Measurements from ENCODE around the gene PHF2.

Gene PHF2

DNA sequence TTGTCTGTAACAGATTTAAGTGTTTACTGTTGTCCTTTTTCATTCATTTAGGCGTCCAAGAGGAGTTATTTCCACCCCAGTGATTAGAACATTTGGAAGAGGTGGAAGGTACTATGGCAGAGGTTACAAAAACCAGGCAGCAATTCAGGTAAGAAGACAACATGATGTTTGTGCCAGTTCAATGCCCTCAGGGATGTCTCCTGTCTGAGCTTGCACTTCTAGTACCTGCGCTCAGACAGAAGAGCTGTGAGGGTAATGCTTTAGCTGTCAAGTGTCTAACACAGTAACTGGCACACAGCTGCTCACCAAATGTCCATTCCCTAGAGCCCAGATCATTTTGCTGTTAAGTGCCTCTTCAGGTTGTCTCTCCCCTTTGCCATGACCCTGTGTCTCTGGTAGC, 14.2 kb upstream of the PHF2 start:
- Histone ChIP-seq H3K4me1 (peaks cover 5 to 11% (median 10%) of the 10 kb centered on the region in 10 experiments), H3K27me3 (no peaks in the 10 kb centered on the region), H3K9me3 (replicated peaks in 1 of 11) (no peaks in the 10 kb centered on the region), H3K36me3 (peaks cover 74 to 85% (median 78%) of the 10 kb centered on the region in 11 experiments), H3K9ac (no peak overlapping the region), H3K27ac (no peak overlapping the region), H4K20me1 (peaks cover 0 to 25% (median 4%) of the 10 kb centered on the region in 11 experiments; a peak in 5 of 22 replicates), H3K4me3 (no peak overlapping the region), H3K4me2 (no peak overlapping the region)
- TF ChIP-seq Cebpa-rat (IDR thresholded peaks at IDR 0.05): no peak

DNA sequence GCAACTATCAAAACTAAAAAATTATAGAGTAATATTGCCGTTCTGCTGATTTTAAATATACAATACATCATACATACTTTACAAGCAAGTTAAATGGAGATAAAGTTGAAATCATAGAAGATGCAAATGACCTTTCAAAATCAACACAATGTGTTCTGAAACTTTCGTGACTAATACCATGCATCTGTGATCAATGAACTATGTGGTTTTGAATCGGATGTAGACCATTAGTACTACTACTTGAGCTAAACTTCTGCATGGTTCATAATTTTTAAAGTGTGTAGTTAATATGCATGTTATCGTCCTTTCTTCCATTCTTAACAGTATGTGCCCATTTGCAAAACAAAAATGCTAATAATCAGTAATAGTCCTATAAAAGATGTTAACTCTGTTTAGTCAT, 11.3 kb upstream of the PHF2 start:
- no peaks in the 10 kb centered on the region for H3K27me3 ChIP-seq
- H3K4me1 ChIP-seq: peaks cover 19 to 37% (median 29%) of the 10 kb centered on the region in 10 experiments
- H3K36me3 ChIP-seq: peaks cover 45 to 55% (median 49%) of the 10 kb centered on the region in 11 experiments
- no peak overlapping the region for H3K4me3 ChIP-seq
- H3K9ac ChIP-seq: no peak overlapping the region
- peaks cover 0 to 13% (median 0%) of the 10 kb centered on the region in 11 experiments; a peak in 3 of 22 replicates for H4K20me1 ChIP-seq
- no peak for TF ChIP-seq Cebpa-rat (IDR thresholded peaks at IDR 0.05)
- H3K4me2 ChIP-seq: no peak overlapping the region
- peaks cover 0 to 4% (median 0%) of the 10 kb centered on the region in 11 experiments; a peak in 4 of 22 replicates for H3K9me3 ChIP-seq (replicated peaks in 1 of 11)
- no peak overlapping the region for H3K27ac ChIP-seq

DNA sequence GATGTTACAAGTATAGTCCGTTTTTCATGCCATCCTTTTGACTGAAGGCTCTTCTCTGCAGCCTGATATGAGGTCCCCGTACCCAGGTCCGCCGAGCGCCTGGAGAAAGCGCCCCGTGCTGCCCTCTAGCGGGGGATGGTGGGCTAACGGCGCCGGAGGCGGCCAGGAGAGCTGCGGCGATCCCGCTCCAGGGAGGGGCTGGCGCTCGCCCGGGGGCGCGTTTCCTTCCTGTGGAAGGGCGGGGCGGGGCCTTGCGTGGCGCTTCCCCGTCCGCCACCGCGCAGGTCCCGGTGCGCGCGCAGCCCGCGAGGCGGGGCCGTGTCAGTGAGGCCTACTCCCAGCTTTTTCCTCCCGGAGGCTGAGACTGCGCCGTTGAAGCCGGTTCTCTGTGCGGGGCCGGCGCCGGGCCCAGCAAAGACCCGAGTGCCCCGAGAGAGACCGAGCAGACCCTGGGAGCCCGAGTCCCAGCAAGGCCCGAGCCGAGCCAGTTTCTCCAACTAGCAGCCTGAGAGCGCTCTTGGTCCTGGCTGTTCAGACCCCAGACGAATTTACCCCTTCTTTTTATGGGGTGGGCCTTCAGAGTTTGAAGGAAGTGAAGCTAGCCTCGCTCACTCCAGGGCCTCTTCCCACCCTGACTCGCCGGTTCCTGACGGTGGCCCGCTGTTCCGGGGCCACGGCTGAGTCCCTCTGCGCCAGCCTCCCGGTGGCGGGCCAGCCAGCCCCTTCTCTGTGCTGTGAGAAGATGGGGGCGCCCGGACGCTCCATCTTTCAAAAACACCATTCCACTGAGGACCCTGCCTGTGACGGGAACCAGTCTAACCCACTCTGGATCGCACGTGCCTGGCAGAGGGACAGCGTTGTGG, 9.7 kb upstream of the PHF2 start:
- H3K9me3 ChIP-seq (replicated peaks in 1 of 11): peaks cover 11 to 20% (median 15%) of the 10 kb centered on the region in 11 experiments
- H3K27ac ChIP-seq: peak overlapping the region; percentile 91 to 98 (median 96)
- no peak for TF ChIP-seq Cebpa-rat (IDR thresholded peaks at IDR 0.05)
- peak overlapping the region; percentile 52 to 73 (median 62) for H3K4me3 ChIP-seq
- peaks cover 19 to 39% (median 29%) of the 10 kb centered on the region in 10 experiments for H3K4me1 ChIP-seq
- peaks cover 0 to 13% (median 0%) of the 10 kb centered on the region in 11 experiments; a peak in 2 of 22 replicates for H4K20me1 ChIP-seq
- H3K9ac ChIP-seq: peak overlapping the region; percentile 89 to 97 (median 94)
- peak overlapping the region; percentile 86 to 98 (median 94) for H3K4me2 ChIP-seq
- no peaks in the 10 kb centered on the region for H3K27me3 ChIP-seq
- H3K36me3 ChIP-seq: peaks cover 30 to 45% (median 33%) of the 10 kb centered on the region in 11 experiments

DNA sequence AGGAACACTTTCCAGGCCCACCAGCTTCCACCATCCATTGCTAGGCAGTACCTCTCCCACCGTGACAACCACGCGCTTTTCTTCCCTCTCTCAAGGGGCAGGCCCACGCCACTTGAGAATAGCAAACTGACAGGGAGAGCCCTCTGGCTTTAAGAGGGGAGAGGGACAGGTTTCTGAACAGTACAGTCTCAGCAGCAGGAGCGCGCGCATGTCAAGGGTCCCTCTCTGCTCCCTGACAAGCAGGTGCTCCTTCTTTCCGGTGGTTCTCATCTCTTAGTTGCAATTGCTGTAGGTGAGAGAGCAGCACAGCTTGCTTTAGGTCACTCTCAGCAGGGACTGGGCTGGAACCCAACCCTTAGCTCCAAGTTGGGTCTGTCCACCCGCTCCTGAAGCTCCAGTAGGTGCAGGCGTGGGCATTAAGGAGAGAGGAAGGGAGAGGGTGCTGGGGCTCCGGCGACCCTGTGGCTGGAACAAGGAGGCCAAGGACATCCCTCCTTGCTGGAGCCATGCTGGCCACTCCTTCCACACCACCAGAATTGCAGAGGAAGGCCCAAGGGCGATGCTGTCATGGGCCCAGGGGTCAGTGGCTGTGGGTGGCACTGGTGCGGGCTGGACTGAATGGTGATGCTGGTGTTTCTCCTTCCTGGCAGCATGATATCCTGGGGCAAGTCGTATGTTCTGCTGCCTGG, 9.0 kb upstream of the PHF2 start:
- Histone ChIP-seq H3K4me2 (peak overlapping the region; percentile 86 to 98 (median 94)), H3K36me3 (peaks cover 22 to 37% (median 25%) of the 10 kb centered on the region in 11 experiments), H3K4me1 (peaks cover 19 to 47% (median 29%) of the 10 kb centered on the region in 10 experiments), H3K27ac (peak overlapping the region; percentile 91 to 98 (median 96)), H3K9ac (peak overlapping the region; percentile 89 to 97 (median 94)), H3K4me3 (peak overlapping the region; percentile 52 to 73 (median 62)), H3K27me3 (no peaks in the 10 kb centered on the region), H3K9me3 (replicated peaks in 1 of 11) (peaks cover 11 to 21% (median 17%) of the 10 kb centered on the region in 11 experiments), H4K20me1 (peaks cover 0 to 9% (median 0%) of the 10 kb centered on the region in 11 experiments; a peak in 2 of 22 replicates)
- TF ChIP-seq Cebpa-rat (IDR thresholded peaks at IDR 0.05): no peak

DNA sequence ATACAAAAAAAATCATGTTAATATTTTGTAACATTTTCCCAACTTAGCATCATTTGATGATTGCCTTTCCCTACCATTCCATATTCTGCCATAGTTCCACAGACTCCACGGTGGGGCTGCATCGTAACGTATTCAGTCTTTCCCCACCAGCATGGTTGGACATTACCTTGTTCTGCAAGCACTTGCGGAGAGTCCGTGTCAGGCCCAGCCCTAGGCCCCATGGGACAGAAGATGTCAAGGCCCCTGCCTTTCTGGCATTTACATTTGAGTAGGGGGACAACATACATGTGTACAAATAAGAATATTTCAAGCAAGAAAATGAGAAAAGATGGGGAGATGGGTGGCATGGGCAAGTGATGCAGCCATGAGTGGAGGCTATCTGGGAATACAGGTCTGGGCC, 8.2 kb upstream of the PHF2 start:
- Histone ChIP-seq H4K20me1 (peaks cover 0 to 6% (median 0%) of the 10 kb centered on the region in 11 experiments; a peak in 2 of 22 replicates), H3K4me3 (no peak overlapping the region), H3K9ac (peak overlapping the region in 1 of 11 experiments; percentile 97; a peak in 2 of 22 replicates), H3K4me1 (peaks cover 19 to 55% (median 31%) of the 10 kb centered on the region in 10 experiments), H3K27me3 (no peaks in the 10 kb centered on the region), H3K36me3 (peaks cover 15 to 30% (median 18%) of the 10 kb centered on the region in 11 experiments), H3K27ac (no peak overlapping the region; a peak in 2 of 22 replicates), H3K9me3 (replicated peaks in 1 of 11) (peaks cover 11 to 21% (median 17%) of the 10 kb centered on the region in 11 experiments), H3K4me2 (peak overlapping the region in 4 of 11 experiments; percentile 89 to 98 (median 93); a peak in 4 of 22 replicates)
- TF ChIP-seq Cebpa-rat (IDR thresholded peaks at IDR 0.05): no peak

DNA sequence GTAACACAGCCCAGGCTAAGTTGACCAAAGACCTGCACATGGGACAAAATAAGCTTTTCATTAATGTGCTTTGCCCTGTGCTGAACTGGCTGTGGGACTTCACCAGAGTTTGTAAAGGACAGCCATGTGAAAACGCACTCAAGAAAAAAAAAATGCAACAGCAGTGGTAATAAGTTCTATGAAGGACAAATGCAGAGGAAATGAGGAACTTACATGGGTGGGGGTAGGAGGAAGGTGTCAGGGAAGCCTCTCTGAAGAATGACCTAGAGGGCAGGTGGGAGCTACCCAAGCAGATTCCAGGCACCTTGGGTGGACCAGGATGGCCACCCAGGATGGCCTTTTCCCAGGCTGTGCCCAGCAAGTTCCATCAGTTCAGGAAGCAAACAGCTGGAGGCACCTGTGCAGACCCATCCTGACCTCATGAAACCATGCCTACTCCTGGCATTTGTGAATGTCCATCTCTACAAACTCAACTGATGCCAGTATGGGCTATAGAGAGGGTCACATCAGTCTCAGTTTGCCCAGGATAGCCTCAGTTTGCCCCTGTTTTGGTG, 6.7 kb upstream of the PHF2 start:
- Histone ChIP-seq H3K4me2 (peak overlapping the region in 7 of 11 experiments; percentile 14 to 69 (median 44); a peak in 12 of 22 replicates), H3K27me3 (no peaks in the 10 kb centered on the region), H3K9ac (peak overlapping the region in 1 of 11 experiments; percentile 30; a peak in 1 of 22 replicates), H3K9me3 (replicated peaks in 1 of 11) (peaks cover 11 to 21% (median 17%) of the 10 kb centered on the region in 11 experiments), H3K4me1 (peaks cover 22 to 70% (median 40%) of the 10 kb centered on the region in 10 experiments), H3K36me3 (peaks cover 0 to 14% (median 3%) of the 10 kb centered on the region in 11 experiments; a peak in 12 of 22 replicates), H3K27ac (no peak overlapping the region), H4K20me1 (no peaks in the 10 kb centered on the region), H3K4me3 (no peak overlapping the region)
- TF ChIP-seq Cebpa-rat (IDR thresholded peaks at IDR 0.05): no peak

DNA sequence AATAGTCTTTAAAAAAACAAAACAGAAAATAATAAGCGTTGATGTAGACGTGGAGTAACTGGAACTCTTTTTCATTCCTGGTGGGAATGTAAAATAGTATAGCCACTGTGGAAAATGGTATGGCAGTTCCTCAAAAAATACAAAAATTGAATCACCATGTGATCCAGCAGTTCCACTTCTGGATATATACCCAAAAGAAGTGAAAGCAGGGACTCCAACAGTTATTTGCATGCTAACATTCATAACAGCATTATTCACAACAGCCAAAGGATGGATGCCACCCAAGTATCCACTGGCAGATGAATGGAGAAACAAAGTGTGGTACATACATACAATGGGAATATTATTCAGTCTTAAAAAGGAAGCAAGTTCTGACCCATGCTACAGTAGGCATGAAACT, 4.2 kb upstream of the PHF2 start:
- no peak for TF ChIP-seq Cebpa-rat (IDR thresholded peaks at IDR 0.05)
- Histone ChIP-seq H4K20me1 (peaks cover 0 to 2% (median 0%) of the 10 kb centered on the region in 11 experiments; a peak in 4 of 22 replicates), H3K27ac (no peak overlapping the region), H3K27me3 (no peaks in the 10 kb centered on the region), H3K9ac (no peak overlapping the region), H3K36me3 (peaks cover 0 to 8% (median 0%) of the 10 kb centered on the region in 11 experiments; a peak in 5 of 22 replicates), H3K9me3 (replicated peaks in 1 of 11) (peaks cover 11 to 21% (median 17%) of the 10 kb centered on the region in 11 experiments), H3K4me1 (peaks cover 22 to 69% (median 38%) of the 10 kb centered on the region in 10 experiments), H3K4me3 (no peak overlapping the region), H3K4me2 (peak overlapping the region in 2 of 11 experiments; percentile 29 to 47; a peak in 4 of 22 replicates)

All from BLaER1 treated with 17β-estradiol and CSF1 and Interleukin-3, amounts not matched to agents 10 nM and 100 nM (cell line).